ENCODE measurements around the gene PAF1. TPM values are rescaled to one million over a fixed set of nuclear protein-coding genes. Genes with fewer than 3 reads are reported as not detected.
"Not testable (repeated sequence)": the region's sequence is repeated elsewhere in the genome, so short reads cannot be mapped to it uniquely, and the experiment has no call there.

The PAF1 gene
- total RNA-seq, 4 donors from 2014 or later, result 48.1 to 65.3 (median 50.2) TPM

DNA sequence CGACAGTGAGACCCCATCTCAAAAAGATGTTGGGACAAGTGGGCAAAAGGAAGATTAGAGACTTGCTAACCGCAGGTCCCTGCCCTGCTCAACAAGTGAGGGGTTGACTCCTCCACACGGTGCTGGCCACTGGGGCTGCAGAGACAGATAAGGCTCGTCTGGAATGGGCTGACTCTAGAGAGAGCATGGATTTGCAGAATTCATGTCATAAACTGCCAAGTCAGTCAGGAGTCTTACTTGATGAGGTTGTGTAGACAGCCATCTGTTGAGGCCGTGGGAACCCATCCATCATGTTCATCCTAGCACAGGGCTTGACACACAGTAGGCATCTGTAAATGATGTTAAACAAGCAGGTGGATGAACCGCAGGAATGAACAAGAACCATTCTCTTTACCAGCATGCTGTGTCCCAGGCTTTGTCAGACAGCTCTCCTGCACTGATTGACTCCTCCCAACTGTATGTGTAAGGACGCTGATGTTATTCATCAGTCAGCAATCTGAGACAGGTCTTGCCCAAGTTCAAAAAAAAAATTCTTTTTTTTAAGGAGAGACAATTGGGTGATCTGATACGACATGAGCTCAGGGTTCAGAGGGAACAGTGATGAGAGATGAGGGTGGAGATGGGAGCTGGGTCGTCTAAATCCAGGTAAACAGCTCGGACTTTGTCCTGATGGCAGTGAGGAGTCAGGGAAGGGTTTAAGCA lies 8.8 kb downstream of the PAF1 start:
- ATAC-seq (no peak), DNase-seq (no peak)
- in situ Hi-C loops (cut with MboI; ENCODE audit: low sequenced_read_pairs in 4 of 4), result no loop called here
- H3K4me3 ChIP-seq, result no peak overlapping the region
- H3K36me3 ChIP-seq, result peaks cover 0 to 89% of the 10 kb centered on the region in 2 donors
- intact Hi-C loops (cut with DNase I; ENCODE audit: low total_unique reads), result loop anchor here (10.0 kb wide), 1 partner anchor 847 kb away; no protein-coding TSS in a partner anchor
- H3K9me3 ChIP-seq, result no peaks in the 10 kb centered on the region
- TF ChIP-seq POLR2A (IDR thresholded peaks at IDR 0.05), result no peak
- TF ChIP-seq, protein P1, sequence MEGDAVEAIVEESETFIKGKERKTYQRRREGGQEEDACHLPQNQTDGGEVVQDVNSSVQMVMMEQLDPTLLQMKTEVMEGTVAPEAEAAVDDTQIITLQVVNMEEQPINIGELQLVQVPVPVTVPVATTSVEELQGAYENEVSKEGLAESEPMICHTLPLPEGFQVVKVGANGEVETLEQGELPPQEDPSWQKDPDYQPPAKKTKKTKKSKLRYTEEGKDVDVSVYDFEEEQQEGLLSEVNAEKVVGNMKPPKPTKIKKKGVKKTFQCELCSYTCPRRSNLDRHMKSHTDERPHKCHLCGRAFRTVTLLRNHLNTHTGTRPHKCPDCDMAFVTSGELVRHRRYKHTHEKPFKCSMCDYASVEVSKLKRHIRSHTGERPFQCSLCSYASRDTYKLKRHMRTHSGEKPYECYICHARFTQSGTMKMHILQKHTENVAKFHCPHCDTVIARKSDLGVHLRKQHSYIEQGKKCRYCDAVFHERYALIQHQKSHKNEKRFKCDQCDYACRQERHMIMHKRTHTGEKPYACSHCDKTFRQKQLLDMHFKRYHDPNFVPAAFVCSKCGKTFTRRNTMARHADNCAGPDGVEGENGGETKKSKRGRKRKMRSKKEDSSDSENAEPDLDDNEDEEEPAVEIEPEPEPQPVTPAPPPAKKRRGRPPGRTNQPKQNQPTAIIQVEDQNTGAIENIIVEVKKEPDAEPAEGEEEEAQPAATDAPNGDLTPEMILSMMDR (IDR thresholded peaks at IDR 0.05 in 4 of 5, conservative IDR thresholded peaks at IDR 0.05 in 1 of 5), result no peak
- no peaks in the 10 kb centered on the region for H3K4me1 ChIP-seq
- H3K27me3 ChIP-seq, result no peaks in the 10 kb centered on the region
- H3K27ac ChIP-seq, result no peak overlapping the region

DNA sequence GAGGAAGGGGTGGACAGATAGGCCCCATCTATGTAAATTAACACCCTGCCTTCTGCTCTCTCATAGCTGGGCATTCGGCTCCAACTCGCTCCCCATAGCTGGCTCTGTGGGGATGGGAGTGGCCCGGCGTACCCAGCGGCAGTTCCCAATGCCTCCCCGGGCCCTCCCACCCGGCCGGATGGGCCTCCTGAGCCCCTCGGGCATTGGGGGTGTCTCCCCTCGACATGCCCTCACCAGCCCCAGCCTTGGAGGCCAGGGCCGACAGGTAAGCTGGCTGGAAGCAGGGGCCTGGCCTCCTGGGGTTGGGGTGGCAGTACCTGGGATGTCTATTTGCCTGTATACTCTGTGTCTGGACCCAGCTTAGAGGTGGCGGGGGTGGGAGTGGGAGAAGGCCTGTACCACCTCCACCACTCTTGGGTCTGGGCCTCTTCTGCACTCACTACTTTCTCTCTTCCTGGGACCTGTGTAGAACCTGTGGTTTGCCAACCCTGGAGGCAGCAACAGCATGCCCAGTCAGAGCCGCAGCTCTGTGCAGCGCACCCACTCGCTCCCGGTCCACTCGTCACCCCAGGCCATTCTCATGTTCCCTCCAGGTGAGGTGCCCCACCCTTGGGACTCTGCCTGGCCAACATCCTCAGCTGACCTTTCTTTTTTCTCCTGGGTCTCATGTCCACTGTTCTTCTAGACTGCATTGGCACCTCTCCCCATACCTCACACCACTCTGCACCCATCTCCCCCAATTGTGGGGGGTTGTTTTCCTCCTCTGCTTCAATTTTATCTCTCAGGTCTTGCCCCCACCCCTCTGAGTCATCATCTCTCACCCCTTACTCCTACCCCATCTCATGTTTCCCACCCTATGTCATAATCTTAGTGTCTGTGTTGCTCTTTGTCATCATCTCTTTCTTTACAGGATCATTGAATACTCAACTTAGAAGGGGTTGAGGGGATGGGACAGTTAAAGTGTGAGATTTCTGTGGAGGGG lies 10.1 kb downstream of the PAF1 start:
- no peak overlapping the region for H3K27ac ChIP-seq
- peaks cover 0 to 89% of the 10 kb centered on the region in 2 donors for H3K36me3 ChIP-seq
- no peak overlapping the region for H3K4me3 ChIP-seq

DNA sequence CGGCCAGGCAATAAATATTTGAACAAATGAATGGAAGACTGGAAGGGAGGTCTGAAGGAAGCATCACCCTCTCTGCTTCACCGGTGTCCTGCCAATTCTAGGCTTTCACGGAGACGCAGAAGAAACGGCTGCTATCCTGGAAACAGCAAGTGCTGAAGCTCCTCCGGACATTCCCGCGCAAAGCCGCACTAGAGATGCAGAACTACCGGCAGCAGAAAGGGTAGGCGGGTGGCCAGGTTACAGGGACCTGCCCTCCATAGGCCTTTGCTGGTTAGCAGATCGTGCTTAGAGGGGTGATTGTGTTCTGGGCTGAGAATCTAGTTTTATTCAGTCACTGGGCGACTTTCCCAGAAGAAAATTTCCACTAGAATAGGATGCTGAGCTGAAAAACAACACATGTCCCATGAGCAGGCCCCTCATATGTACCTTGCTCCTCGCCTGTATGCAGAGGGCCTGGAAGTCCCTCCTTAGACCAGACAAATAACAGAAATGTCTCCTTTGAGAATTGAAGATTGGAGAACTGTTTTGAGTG lies 11.0 kb downstream of the PAF1 start:
- no peak for ATAC-seq
- H3K27ac ChIP-seq, result no peak overlapping the region

More for the DNA sequence above, 10.1 kb downstream of the PAF1 start:
- in situ Hi-C loops (cut with MboI; ENCODE audit: low sequenced_read_pairs in 4 of 4), result no loop called here
- Histone ChIP-seq H3K4me1 (no peaks in the 10 kb centered on the region), H3K27me3 (no peaks in the 10 kb centered on the region), H3K9me3 (no peaks in the 10 kb centered on the region)
- ATAC-seq (no peak), DNase-seq (no peak)
- TF ChIP-seq, protein P1 (IDR thresholded peaks at IDR 0.05 in 4 of 5, conservative IDR thresholded peaks at IDR 0.05 in 1 of 5), result no peak
- no peak for TF ChIP-seq POLR2A (IDR thresholded peaks at IDR 0.05)
- intact Hi-C loops (cut with DNase I; ENCODE audit: low total_unique reads), result loop anchor here (10.0 kb wide), 1 partner anchor 846 kb away; no protein-coding TSS in a partner anchor

DNA sequence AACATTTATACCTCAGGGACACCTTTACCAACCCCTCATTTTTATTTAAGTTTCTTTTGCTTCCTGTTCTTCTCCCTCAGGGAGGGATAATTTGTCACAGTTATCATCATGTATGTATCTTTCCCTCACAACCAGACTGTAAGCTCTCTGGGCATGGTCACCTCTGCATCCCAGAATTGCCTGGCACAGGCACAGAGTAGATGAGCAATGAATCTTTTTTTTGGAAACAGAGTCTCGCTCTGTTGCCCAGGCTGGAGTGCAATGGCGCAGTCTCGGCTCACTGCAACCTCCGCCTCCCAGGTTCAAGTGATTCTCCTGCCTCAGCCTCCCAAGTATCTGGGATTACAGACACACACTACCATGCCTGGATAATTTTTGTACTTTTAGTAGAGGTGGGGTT lies 11.5 kb downstream of the PAF1 start:
- H3K36me3 ChIP-seq, result peaks cover 0 to 82% of the 10 kb centered on the region in 2 donors
- ATAC-seq; in situ Hi-C loops (cut with MboI; ENCODE audit: low sequenced_read_pairs in 4 of 4): not testable (repeated sequence)

More for the DNA sequence above, 11.0 kb downstream of the PAF1 start:
- no peak for DNase-seq
- Histone ChIP-seq H3K36me3 (peaks cover 0 to 83% of the 10 kb centered on the region in 2 donors), H3K4me1 (no peaks in the 10 kb centered on the region), H3K9me3 (no peaks in the 10 kb centered on the region), H3K4me3 (no peak overlapping the region), H3K27me3 (no peaks in the 10 kb centered on the region)
- TF ChIP-seq POLR2A (IDR thresholded peaks at IDR 0.05), result no peak
- TF ChIP-seq, protein P1 (IDR thresholded peaks at IDR 0.05 in 4 of 5, conservative IDR thresholded peaks at IDR 0.05 in 1 of 5), result no peak
- in situ Hi-C loops (cut with MboI; ENCODE audit: low sequenced_read_pairs in 4 of 4) (no loop called here), intact Hi-C loops (cut with DNase I; ENCODE audit: low total_unique reads) (loop anchor here (10.0 kb wide), 1 partner anchor 845 kb away; no protein-coding TSS in a partner anchor)

More for the DNA sequence above, 11.5 kb downstream of the PAF1 start:
- DNase-seq; H3K4me1 ChIP-seq; intact Hi-C loops (cut with DNase I; ENCODE audit: low total_unique reads); H3K27ac ChIP-seq; H3K4me3 ChIP-seq; H3K9me3 ChIP-seq; H3K27me3 ChIP-seq: not testable (repeated sequence)

All from gastrocnemius medialis (tissue), 4 donors.